ENCODE results near the gene CSRP2.

DNA sequence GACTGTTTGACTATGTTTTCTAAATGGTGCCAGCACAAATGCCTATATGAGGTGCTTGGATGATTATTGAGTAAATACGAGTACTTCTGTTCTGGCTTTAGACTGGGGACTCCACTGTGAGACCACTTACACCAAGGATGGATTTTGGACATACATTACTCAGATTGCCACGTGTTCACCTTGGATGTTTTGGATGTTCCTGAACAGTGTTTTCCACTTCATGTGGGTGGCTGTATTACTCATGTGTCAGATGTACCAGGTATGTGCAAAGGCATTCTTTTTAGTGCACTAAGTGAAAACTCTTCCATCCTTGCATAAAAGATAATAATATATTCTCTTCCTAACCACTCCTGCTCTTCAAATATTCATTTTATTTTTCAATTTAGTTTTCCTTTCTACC, 30.7 kb downstream of the CSRP2 start:
- TF ChIP-seq CTCF (IDR thresholded peaks at IDR 0.05) = no peak
- TF ChIP-seq POLR2AphosphoS5 (IDR thresholded peaks at IDR 0.05) = no peak
- no peak for TF ChIP-seq POLR2A (IDR thresholded peaks at IDR 0.05)
- no peak for TF ChIP-seq EP300 (IDR thresholded peaks at IDR 0.05)

Measured in suprapubic skin (tissue), 4 donors.